Kidney (tissue), 14 donors: ENCODE data around the gene MDGA2. TPM values are rescaled to one million over a fixed set of nuclear protein-coding genes. Genes with fewer than 3 reads are reported as not detected.

Experiments
- DNase-seq, 5 donors: peaks; one replicate each; pipeline ENCODE4 v3.0.0-alpha.2; 2013 to 2020
- FAIRE-seq: peaks from 2 replicates; lab custom pipeline; 2012; peaks lifted over from hg19 to GRCh38; lab: Jason Lieb, UNC
- H3K27ac ChIP-seq, 2 donors: one replicate each; pipeline ENCODE4 v1.7.0; 2013; ENCODE audit warnings: low read depth in 2 of 2, low read length in 2 of 2, inconsistent platforms in 1 of 2
- H3K27me3 ChIP-seq: one replicate; pipeline ENCODE4 v1.7.1; 2013; ENCODE audit warnings: low read length, inconsistent platforms; ENCODE audit not compliant: control insufficient read depth, insufficient read depth
- H3K36me3 ChIP-seq, 3 donors: one replicate each; pipeline versions ENCODE4 v1.7.0 to v1.7.1; 2013; ENCODE audit warnings: low read length in 3 of 3, control low read depth in 1 of 3, inconsistent platforms in 1 of 3; ENCODE audit not compliant: insufficient read depth in 3 of 3, control insufficient read depth in 2 of 3
- H3K4me1 ChIP-seq, 3 donors: one replicate each; pipeline versions ENCODE4 v1.7.0 to v1.7.1; 2013; ENCODE audit warnings: low read length in 3 of 3, inconsistent platforms in 1 of 3, low read depth in 1 of 3; ENCODE audit not compliant: control insufficient read depth in 2 of 3, insufficient read depth in 2 of 3
- H3K4me3 ChIP-seq, 3 donors: one replicate each; pipeline versions ENCODE4 v1.7.0 to v1.8.1; 2013; ENCODE audit warnings: low read length in 3 of 3, control low read depth in 1 of 3, inconsistent platforms in 1 of 3
- H3K9ac ChIP-seq, 3 donors: one replicate each; pipeline versions ENCODE4 v1.7.0 to v1.7.1; 2013; ENCODE audit warnings: low read length in 3 of 3, control low read depth in 1 of 3, inconsistent platforms in 1 of 3
- H3K9me3 ChIP-seq, 3 donors: one replicate each; pipeline versions ENCODE4 v1.7.0 to v1.7.1; 2013; ENCODE audit warnings: low read length in 3 of 3, control low read depth in 1 of 3, inconsistent platforms in 1 of 3; ENCODE audit not compliant: control insufficient read depth in 2 of 3, insufficient read depth in 1 of 3
- CTCF ChIP-seq: IDR thresholded peaks from 3 replicates; pipeline ENCODE4 v1.5.1; 2012; ENCODE audit warnings: mild to moderate bottlenecking, moderate library complexity, borderline replicate concordance; ENCODE audit not compliant: insufficient read depth; ENCODE audit errors: extremely low read depth
- intact Hi-C: fragments of 100-400 bp; cut with DNase I; formaldehyde crosslinking; loops from one replicate; pipeline ENCODE4 v1.11.1; 2022
- polyA plus RNA-seq: library from polyadenylated mRNA; stranded (reverse); fragments of 350-450 nt; fragmentation: Illumina TruSeq; extraction: RNeasy Lipid Tissue Mini Kit (QIAGEN cat#74804); gene quantifications from one replicate; pipeline ENCODE4 v1.2.3, GENCODE V29; 2014; ENCODE audit warnings: low read depth, low replicate concordance; ENCODE audit not compliant: insufficient read depth
- total RNA-seq: library from RNA; stranded (reverse); fragmentation: NEBNext Ultra II Directional; extraction: Animal tissue kit (Norgen Biotek cat#: 25700); gene quantifications from one replicate; pipeline ENCODE4 v1.2.1, GENCODE V29; 2021
- donor health status: control.
- donor health status: control.
- donor health status: control.
- donor health status: control.
- donor health status: control.
- donor health status: DM: yes; HTN: yes; CAD: no.
- donor health status: Normal renal cell carcinoma (clear cell type).

Gene MDGA2
- total and polyA plus RNA-seq, 2 donors from 2014 or later: 0.41 TPM; not detected in 1

GRCh38 chr14:47567273-47567672, 108.1 kb downstream of the MDGA2 start:
- intact Hi-C loops: no loop called here
- H3K27me3 ChIP-seq: no peaks in the 10 kb centered on the region
- FAIRE-seq (no peak), DNase-seq (no peak)
- no peak for TF ChIP-seq CTCF
- no peak overlapping the region for H3K9ac ChIP-seq
- no peak overlapping the region for H3K4me3 ChIP-seq
- no peak overlapping the region for H3K27ac ChIP-seq
- no peaks in the 10 kb centered on the region for H3K9me3 ChIP-seq
- no peaks in the 10 kb centered on the region for H3K36me3 ChIP-seq
- H3K4me1 ChIP-seq: no peaks in the 10 kb centered on the region

- Histone ChIP-seq H3K36me3 (no peaks in the 10 kb centered on the region), H3K27ac (no peak overlapping the region), H3K9ac (no peak overlapping the region), H3K4me1 (no peaks in the 10 kb centered on the region), H3K4me3 (no peak overlapping the region), H3K27me3 (no peaks in the 10 kb centered on the region), H3K9me3 (no peaks in the 10 kb centered on the region)
- intact Hi-C loops: no loop called here
- no peak for FAIRE-seq
- TF ChIP-seq CTCF: no peak
- no peak for DNase-seq
Measured at GRCh38 chr14:47557894-47558293, 117.5 kb downstream of the MDGA2 start.

GRCh38 chr14:47555333-47555732, 120.1 kb downstream of the MDGA2 start:
- FAIRE-seq (no peak), DNase-seq (no peak)
- TF ChIP-seq CTCF: no peak
- intact Hi-C loops: no loop called here
- no peaks in the 10 kb centered on the region for H3K9me3 ChIP-seq
- no peaks in the 10 kb centered on the region for H3K36me3 ChIP-seq
- H3K27ac ChIP-seq: no peak overlapping the region
- H3K4me1 ChIP-seq: no peaks in the 10 kb centered on the region
- no peak overlapping the region for H3K9ac ChIP-seq
- H3K27me3 ChIP-seq: no peaks in the 10 kb centered on the region
- no peak overlapping the region for H3K4me3 ChIP-seq

DNA sequence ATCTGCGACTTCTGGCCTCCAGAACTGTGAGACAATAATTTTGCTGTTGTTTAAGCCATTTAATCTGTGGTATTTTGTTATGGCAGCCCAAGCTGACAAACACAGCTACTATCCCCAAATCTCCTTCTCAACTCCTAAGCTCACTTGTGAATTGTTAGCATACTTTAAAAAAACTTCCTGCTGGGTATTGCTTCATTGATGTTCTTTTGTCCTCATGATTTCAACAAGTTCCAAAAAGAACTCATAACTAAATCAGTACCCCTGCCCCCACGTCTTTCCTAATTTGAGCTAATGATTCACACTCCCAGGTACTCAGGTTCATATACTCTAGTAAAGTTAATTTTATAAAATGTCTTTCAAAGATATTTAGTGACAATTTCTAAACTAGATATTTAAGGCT, 125.5 kb downstream of the MDGA2 start:
- Histone ChIP-seq H3K4me1 (no peaks in the 10 kb centered on the region), H3K36me3 (no peaks in the 10 kb centered on the region), H3K9ac (no peak overlapping the region), H3K27ac (no peak overlapping the region), H3K4me3 (no peak overlapping the region), H3K27me3 (no peaks in the 10 kb centered on the region), H3K9me3 (no peaks in the 10 kb centered on the region)
- no peak for DNase-seq
- TF ChIP-seq CTCF: no peak
- intact Hi-C loops: no loop called here
- FAIRE-seq: no peak
